ENCODE results near the gene ENTPD5. TPM values are rescaled to one million over a fixed set of nuclear protein-coding genes. Genes with fewer than 3 reads are reported as not detected.

The ENTPD5 gene
- total and polyA plus RNA-seq, 2 of the 4 experiments (the other 2 are of a cell fraction) = 7.3 to 8.1 TPM

DNA sequence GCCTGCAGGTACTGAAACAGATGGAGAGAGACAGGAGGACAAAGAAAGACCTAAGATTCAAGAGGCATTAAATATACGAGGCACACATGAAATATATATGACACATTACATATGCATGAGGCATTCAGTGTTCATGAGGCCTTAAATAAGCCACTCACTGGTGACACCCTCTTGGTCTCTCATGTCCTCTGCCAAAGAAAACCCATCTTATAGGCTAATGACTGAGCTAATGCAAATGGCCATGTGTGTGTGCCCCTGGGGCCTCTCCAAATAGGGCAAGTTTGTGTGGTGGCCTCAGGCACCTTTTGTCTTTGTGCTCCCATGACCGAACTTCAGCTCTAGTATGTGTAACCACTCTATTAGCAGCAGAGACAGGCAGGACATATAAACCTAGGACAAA is 50.2 kb downstream of the ENTPD5 start:
- Histone ChIP-seq H2BK15ac (ENCODE audit: low read depth, low read length) (no peak overlapping the region), H3K36me3 (ENCODE audit: control insufficient read depth, insufficient read depth, low read length) (peaks cover 18% of the 10 kb centered on the region), H3K9me3 (ENCODE audit: control insufficient read depth, insufficient read depth, low read length) (no peaks in the 10 kb centered on the region), H3K18ac (ENCODE audit: low read depth, low read length) (no peak overlapping the region), H4K91ac (ENCODE audit: insufficient read depth, low read depth, low read length) (no peak overlapping the region), H3K27ac (ENCODE audit: insufficient read depth, low read length) (no peak overlapping the region), H3K79me1 (ENCODE audit: low read depth in 1 of 2, low read length in 2 of 2) (no peaks in the 10 kb centered on the region), H3K4me3 (ENCODE audit: insufficient read depth, low read depth, low read length) (no peak overlapping the region), H2AFZ (replicated peaks; ENCODE audit: low read length, poor library complexity) (no peak overlapping the region), H3K23ac (ENCODE audit: low read depth, low read length) (no peak overlapping the region), H4K8ac (ENCODE audit: low read depth in 2 of 2, low read length in 2 of 2) (no peak overlapping the region), H3K4me2 (ENCODE audit: low read depth, low read length) (no peak overlapping the region), H3K4ac (ENCODE audit: low read depth, low read length) (no peak overlapping the region), H2BK5ac (ENCODE audit: low read depth, low read length, poor library complexity, severe bottlenecking) (no peak overlapping the region), H4K20me1 (ENCODE audit: insufficient read depth, low read length) (no peaks in the 10 kb centered on the region), H3K27me3 (ENCODE audit: control insufficient read depth, insufficient read depth, low read length) (no peaks in the 10 kb centered on the region), H2BK120ac (ENCODE audit: low read depth, low read length) (no peak overlapping the region), H3K56ac (ENCODE audit: extremely low read depth, insufficient read depth, low read length) (no peak overlapping the region), H2AK5ac (ENCODE audit: low read depth, low read length) (no peak overlapping the region), H4K5ac (ENCODE audit: low read depth, low read length) (no peak overlapping the region), H3K9me1 (ENCODE audit: insufficient read depth, low read length) (peaks cover 9% of the 10 kb centered on the region), H3K4me1 (ENCODE audit: control insufficient read depth, insufficient read depth, low read length) (no peaks in the 10 kb centered on the region), H3K14ac (replicated peaks; ENCODE audit: low read depth, low read length) (no peak overlapping the region), H3K9ac (ENCODE audit: low read depth, low read length) (no peak overlapping the region), H2BK20ac (ENCODE audit: low read depth, low read length) (no peak overlapping the region), H2AK9ac (replicated peaks; ENCODE audit: low read depth, low read length, poor library complexity) (no peak overlapping the region)
- intact Hi-C loops (cut with micrococcal nuclease) = no loop called here
- no TSS peak for BruUV-seq (replicated peaks)
- CTCF ChIA-PET = no interaction called here
- ATAC-seq (ENCODE audit: low read depth) (no peak), DNase-seq (no peak)
- TF ChIP-seq SMC3 (IDR thresholded peaks at IDR 0.05; ENCODE audit: low read depth, low read length) (no peak), CHD1 (IDR thresholded peaks at IDR 0.05; ENCODE audit: low read depth, low read length) (no peak), BHLHE40 (IDR thresholded peaks at IDR 0.05; ENCODE audit: low read depth, low read length) (no peak), FOS (IDR thresholded peaks at IDR 0.05; ENCODE audit: low read depth, low read length) (no peak), RAD21 (IDR thresholded peaks at IDR 0.05; ENCODE audit: low read length) (no peak), MAFK (IDR thresholded peaks at IDR 0.05; ENCODE audit: low read depth, low read length) (no peak)
- TF ChIP-seq, protein P1, sequence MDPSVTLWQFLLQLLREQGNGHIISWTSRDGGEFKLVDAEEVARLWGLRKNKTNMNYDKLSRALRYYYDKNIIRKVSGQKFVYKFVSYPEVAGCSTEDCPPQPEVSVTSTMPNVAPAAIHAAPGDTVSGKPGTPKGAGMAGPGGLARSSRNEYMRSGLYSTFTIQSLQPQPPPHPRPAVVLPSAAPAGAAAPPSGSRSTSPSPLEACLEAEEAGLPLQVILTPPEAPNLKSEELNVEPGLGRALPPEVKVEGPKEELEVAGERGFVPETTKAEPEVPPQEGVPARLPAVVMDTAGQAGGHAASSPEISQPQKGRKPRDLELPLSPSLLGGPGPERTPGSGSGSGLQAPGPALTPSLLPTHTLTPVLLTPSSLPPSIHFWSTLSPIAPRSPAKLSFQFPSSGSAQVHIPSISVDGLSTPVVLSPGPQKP (IDR thresholded peaks at IDR 0.05; ENCODE audit: borderline replicate concordance, low read depth, low read length) = no peak
- WGBS, 2 experiments (ENCODE audit: extremely low coverage in 2 of 2, insufficient read length in 1 of 2) = no CpG with 5 or more reads among the region's 2 CpGs
- dilution Hi-C loops (cut with HindIII; ENCODE audit: low sequenced_read_pairs, unreplicated experiment) = no loop called here
- in situ Hi-C loops (cut with MboI; ENCODE audit: low sequenced_read_pairs) = no loop called here
- POLR2A ChIA-PET (ENCODE audit: unreplicated experiment) = no interaction called here
